Ishikawa (cell line): ENCODE results near the gene POU3F2.

Source experiments
- CEBPB ChIP-seq: IDR thresholded peaks from 2 replicates; pipeline ENCODE4 v1.6.1; 2012
- CREB1 ChIP-seq: IDR thresholded peaks from 2 replicates; pipeline ENCODE4 v1.6.1; 2012; ENCODE audit warnings: low read depth
- EGR1 ChIP-seq: IDR thresholded peaks from 2 replicates; pipeline ENCODE4 v1.6.1; 2012
- EP300 ChIP-seq: IDR thresholded peaks from 2 replicates; pipeline ENCODE4 v1.6.1; 2012; ENCODE audit warnings: borderline replicate concordance
- FOXM1 ChIP-seq: IDR thresholded peaks from 2 replicates; pipeline ENCODE4 v1.6.1; 2012; ENCODE audit warnings: low read depth, borderline replicate concordance
- RAD21 ChIP-seq: IDR thresholded peaks from 2 replicates; pipeline ENCODE4 v1.6.1; 2012; ENCODE audit warnings: low read depth
- TAF1 ChIP-seq: IDR thresholded peaks from 2 replicates; pipeline ENCODE4 v1.6.1; 2012; ENCODE audit warnings: low read depth, mild to moderate bottlenecking
- TCF12 ChIP-seq: IDR thresholded peaks from 2 replicates; pipeline ENCODE4 v1.6.1; 2012; ENCODE audit warnings: low read depth
- USF1 ChIP-seq: IDR thresholded peaks from 2 replicates; pipeline ENCODE4 v1.6.1; 2012
- YY1 ChIP-seq: IDR thresholded peaks from 2 replicates; pipeline ENCODE4 v1.6.1; 2012; ENCODE audit warnings: low read depth
- TF ChIP-seq, protein P1 (sequence below): IDR thresholded peaks from 2 replicates; pipeline ENCODE4 v1.6.1; 2012; ENCODE audit warnings: low read depth, mild to moderate bottlenecking
- TF ChIP-seq, protein P2 (sequence below): IDR thresholded peaks from 2 replicates; pipeline ENCODE4 v1.6.1; 2012

DNA sequence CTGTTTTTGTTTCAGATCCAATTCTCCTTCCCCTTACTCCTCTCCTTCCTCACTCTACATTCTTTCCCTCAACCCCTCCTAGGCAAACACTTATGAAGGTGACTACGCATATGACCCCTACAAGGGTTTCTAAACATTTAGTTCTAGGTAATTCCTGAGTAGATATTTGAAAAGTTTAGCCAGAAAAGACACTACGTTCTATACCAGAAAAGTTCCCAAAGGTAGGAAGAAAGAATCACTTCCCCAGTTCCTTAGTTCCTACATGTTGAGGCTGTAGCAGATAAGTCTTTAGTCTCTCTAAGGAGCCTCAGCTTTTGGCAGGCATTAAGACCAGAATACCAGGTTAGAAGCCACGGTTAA is 11.6 kb downstream of the POU3F2 start:
- TF ChIP-seq EP300 (no peak), USF1 (no peak), RAD21 (no peak), EGR1 (no peak), TCF12 (no peak), CEBPB (no peak), FOXM1 (no peak), YY1 (no peak), TAF1 (no peak), CREB1 (no peak)
- TF ChIP-seq, protein P1, sequence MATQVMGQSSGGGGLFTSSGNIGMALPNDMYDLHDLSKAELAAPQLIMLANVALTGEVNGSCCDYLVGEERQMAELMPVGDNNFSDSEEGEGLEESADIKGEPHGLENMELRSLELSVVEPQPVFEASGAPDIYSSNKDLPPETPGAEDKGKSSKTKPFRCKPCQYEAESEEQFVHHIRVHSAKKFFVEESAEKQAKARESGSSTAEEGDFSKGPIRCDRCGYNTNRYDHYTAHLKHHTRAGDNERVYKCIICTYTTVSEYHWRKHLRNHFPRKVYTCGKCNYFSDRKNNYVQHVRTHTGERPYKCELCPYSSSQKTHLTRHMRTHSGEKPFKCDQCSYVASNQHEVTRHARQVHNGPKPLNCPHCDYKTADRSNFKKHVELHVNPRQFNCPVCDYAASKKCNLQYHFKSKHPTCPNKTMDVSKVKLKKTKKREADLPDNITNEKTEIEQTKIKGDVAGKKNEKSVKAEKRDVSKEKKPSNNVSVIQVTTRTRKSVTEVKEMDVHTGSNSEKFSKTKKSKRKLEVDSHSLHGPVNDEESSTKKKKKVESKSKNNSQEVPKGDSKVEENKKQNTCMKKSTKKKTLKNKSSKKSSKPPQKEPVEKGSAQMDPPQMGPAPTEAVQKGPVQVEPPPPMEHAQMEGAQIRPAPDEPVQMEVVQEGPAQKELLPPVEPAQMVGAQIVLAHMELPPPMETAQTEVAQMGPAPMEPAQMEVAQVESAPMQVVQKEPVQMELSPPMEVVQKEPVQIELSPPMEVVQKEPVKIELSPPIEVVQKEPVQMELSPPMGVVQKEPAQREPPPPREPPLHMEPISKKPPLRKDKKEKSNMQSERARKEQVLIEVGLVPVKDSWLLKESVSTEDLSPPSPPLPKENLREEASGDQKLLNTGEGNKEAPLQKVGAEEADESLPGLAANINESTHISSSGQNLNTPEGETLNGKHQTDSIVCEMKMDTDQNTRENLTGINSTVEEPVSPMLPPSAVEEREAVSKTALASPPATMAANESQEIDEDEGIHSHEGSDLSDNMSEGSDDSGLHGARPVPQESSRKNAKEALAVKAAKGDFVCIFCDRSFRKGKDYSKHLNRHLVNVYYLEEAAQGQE, result no peak
- TF ChIP-seq, protein P2, sequence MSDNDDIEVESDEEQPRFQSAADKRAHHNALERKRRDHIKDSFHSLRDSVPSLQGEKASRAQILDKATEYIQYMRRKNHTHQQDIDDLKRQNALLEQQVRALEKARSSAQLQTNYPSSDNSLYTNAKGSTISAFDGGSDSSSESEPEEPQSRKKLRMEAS, result no peak
